CD1c-positive myeloid dendritic cell (primary cell): ENCODE data around the gene NR4A1.

Source experiments
- DNase-seq: peaks from one replicate; pipeline ENCODE4 v3.0.0-alpha.2; 2016; ENCODE audit errors: extremely low spot score

The NR4A1 gene

GRCh38 chr12:52018433-52019112 is 32.7 kb upstream of the NR4A1 start:
- no peak for DNase-seq

- DNase-seq = no peak
Measured at GRCh38 chr12:52019113-52019770, 32.0 kb upstream of the NR4A1 start.

- peak; percentile 65 for DNase-seq
Measured at GRCh38 chr12:52020539-52021336, 30.5 kb upstream of the NR4A1 start.

GRCh38 chr12:52022841-52023181 is 28.4 kb upstream of the NR4A1 start:
- no peak for DNase-seq

- peak; percentile 89 for DNase-seq
Measured at GRCh38 chr12:52023182-52023975, 27.9 kb upstream of the NR4A1 start.

GRCh38 chr12:52023976-52024688 is 27.1 kb upstream of the NR4A1 start:
- no peak for DNase-seq

- peak; percentile 73 for DNase-seq
Measured at GRCh38 chr12:52024845-52025230, 26.4 kb upstream of the NR4A1 start.

GRCh38 chr12:52026263-52026662 is 25.0 kb upstream of the NR4A1 start:
- no peak for DNase-seq

- DNase-seq = peak; percentile 35
Measured at GRCh38 chr12:52027085-52027843, 24.0 kb upstream of the NR4A1 start.

- DNase-seq = peak; percentile 11
Measured at GRCh38 chr12:52029685-52030084, 21.6 kb upstream of the NR4A1 start.

GRCh38 chr12:52032446-52032803 is 18.8 kb upstream of the NR4A1 start:
- DNase-seq = no peak

GRCh38 chr12:52032804-52033445 is 18.3 kb upstream of the NR4A1 start:
- DNase-seq = peak; percentile 97

- DNase-seq = no peak
Measured at GRCh38 chr12:52033446-52034140, 17.6 kb upstream of the NR4A1 start.

GRCh38 chr12:52035190-52035589 is 16.1 kb upstream of the NR4A1 start:
- no peak for DNase-seq

GRCh38 chr12:52035926-52036325 is 15.3 kb upstream of the NR4A1 start:
- DNase-seq = no peak

- DNase-seq = peak; percentile 88
Measured at GRCh38 chr12:52036587-52037171, 14.6 kb upstream of the NR4A1 start.

- no peak for DNase-seq
Measured at GRCh38 chr12:52037248-52037861, 13.9 kb upstream of the NR4A1 start.

- DNase-seq = peak; percentile 39
Measured at GRCh38 chr12:52038447-52038846, 12.8 kb upstream of the NR4A1 start.

GRCh38 chr12:52041035-52041434 is 10.2 kb upstream of the NR4A1 start:
- DNase-seq = no peak
